NAMALWA (cell line): ENCODE measurements around the gene INPP5D.
A peak's percentile ranks its signal among the peaks of the same experiment; 100 is the strongest.
"Not testable (repeated sequence)": the region's sequence is repeated elsewhere in the genome, so short reads cannot be mapped to it uniquely, and the experiment has no call there.

Source experiments
- DNase-seq: peaks from one replicate; pipeline ENCODE4 v3.0.0-alpha.2; 2015; ENCODE audit warnings: low spot score

INPP5D gene

DNA sequence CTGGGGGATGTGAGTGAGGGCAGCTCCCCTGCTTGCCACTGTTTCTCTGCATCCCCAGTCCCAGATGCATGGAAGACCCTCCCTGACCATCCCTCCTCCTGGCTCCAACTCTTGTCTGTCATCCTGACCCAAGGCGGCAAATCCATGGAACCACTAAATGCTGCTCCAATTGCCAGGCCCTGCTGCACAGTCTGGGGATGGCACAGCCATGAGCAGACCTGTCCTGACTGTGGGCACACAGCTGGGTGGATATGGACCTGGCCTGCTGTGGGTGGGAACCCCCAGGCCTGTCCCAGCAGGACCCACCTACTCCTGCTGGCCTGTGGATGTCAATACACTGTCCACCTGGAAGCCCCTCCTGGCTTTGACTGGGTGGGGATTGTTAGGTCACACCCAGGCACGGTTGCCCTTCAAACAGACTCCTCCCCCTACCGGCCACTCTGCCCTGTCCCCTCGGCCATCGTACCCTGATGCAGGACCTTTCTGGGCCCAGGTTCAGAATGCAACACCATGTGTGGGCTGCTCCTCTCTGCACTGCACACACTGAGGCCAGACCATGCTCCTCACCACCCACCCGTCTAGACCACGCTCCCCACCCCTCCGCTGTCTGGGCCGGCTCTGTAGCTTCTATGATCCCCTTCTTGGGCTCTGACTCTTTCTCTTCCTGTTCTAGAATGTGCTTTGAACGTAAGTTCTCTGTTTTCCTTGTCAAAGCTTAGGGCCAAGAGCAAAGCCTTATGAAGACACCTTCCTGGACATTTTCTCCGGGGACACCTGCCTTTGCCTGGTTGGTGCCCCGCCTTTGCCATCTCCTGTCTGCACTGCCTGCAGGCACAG lies 57.9 kb downstream of the INPP5D start:
- no peak for DNase-seq

DNA sequence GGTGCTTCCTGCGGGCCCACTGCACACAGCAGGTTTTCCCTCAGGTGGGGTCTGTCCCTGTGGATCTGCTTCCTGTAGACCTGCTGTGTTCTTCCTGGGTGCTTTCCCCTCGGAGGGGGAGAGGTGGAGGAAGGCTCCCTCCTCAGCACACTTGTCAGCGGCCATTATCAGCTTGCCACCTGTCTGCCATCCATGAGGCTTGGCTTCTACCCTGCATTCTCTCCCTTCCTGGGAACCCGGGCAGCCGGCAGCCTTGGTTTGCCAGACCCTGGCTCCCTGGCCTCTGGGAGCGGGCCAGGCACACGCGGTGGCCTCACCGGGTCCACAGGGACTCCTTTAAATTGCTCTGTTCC lies 58.5 kb downstream of the INPP5D start:
- DNase-seq = no peak

DNA sequence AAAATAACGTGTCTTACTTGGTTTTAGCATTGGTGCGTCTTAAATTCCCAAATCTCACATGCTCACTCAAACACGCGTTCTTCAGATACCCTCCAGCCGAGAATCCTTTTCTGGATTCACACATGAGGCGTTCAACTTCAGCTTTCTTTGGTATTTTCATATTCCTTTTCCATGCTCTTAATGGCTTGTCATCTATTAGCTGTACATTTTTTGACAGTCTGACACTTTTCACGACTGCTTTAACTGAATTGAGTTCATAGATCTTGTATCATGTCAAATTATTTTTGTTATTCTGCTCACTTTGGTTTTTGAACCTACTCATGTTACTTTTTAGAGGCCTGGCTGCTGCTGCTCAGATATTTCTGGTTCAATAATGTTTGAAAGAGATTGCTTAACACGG lies 59.0 kb downstream of the INPP5D start:
- DNase-seq = no peak

DNA sequence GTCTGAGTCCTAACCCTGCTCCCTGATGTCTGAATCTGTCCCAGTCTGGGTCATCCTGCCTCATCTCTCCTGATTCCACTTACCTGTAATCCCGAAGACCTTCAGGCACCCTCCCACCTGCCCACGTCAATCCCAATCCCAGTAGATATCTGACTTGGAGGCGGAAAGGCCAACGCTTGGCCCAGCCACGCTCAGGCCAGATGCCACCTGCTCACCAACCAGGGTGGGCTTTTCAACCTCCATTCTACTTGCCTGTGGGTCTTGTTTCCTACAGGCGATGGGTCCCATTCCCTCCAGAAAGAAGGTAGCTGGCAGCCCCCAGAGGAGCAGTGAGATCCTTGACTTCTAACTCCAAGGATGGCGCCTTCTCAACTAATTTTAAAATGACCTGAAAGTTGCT lies 59.7 kb downstream of the INPP5D start:
- DNase-seq = no peak

DNA sequence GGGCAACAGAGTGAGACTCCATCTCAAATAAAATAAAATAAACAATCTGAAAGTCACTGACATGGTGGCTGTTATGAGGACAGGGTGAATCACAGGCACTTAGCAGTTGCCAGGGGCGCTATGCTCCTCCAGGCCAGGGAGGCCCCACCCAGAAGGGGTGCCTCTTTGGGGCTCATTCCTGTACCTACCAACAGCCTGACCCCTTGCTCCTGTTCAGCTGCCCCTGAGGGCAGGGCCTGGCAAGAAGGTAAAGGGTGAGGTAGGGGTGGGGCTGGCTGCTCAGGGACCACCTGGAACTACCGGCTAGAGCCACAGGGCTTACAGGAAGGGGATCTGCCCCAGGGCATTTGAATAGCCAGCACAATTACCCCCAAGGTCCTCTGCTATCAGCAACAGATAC lies 60.3 kb downstream of the INPP5D start:
- DNase-seq = no peak

DNA sequence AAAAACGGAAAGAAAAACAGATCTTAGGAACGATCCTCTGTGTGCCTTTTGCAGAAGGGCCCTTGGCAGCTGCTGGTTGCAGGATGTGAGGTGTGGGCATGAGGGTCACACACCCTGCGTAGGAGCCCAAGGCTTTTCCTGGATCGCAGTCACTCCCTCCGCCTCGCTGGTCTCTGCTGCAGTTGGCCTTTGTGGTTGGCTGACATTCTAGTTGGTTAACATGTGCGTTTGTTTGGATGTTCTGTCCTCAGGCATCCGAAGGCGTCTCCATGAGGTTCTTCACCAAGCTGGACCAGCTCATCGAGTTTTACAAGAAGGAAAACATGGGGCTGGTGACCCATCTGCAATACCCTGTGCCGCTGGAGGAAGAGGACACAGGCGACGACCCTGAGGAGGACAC lies 61.7 kb downstream of the INPP5D start:
- DNase-seq = no peak

DNA sequence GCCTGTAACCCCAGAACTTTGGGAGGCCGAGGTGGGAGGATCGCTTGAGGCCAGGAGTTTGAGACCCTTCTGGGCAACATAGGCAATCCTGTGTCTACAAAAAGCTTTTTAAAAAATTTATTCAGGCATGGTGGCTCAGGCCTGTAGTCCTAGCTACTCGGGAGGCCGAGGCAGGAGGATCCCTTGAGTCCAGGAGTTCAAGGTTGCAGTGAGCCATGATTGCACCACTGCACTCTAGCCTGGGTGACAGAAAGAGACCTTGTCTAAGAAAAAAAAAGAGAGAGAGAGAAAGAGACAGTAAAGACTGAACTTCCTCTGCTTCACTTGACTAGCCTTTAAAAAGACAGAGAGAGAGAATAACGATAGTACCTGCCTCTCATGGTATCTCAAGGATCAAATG lies 62.4 kb downstream of the INPP5D start:
- no peak for DNase-seq

DNA sequence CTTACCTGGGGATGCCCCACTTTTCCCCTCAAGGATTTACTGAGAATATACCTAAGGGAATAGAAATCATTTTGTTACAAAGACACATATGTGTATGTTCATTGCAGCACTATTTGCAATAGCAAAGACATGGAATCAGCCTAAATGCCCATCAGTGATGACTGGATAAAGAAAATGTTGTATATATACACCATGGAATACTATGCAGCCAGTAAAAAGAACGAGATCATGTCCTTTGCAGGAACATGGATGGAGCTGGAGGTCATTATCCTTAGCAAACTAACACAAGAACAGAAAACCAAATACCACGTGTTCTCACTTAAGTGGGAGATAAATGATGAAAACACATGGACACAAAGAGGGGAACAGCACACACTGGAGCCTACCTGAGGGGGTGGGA lies 63.4 kb downstream of the INPP5D start:
- not testable (repeated sequence) for DNase-seq

DNA sequence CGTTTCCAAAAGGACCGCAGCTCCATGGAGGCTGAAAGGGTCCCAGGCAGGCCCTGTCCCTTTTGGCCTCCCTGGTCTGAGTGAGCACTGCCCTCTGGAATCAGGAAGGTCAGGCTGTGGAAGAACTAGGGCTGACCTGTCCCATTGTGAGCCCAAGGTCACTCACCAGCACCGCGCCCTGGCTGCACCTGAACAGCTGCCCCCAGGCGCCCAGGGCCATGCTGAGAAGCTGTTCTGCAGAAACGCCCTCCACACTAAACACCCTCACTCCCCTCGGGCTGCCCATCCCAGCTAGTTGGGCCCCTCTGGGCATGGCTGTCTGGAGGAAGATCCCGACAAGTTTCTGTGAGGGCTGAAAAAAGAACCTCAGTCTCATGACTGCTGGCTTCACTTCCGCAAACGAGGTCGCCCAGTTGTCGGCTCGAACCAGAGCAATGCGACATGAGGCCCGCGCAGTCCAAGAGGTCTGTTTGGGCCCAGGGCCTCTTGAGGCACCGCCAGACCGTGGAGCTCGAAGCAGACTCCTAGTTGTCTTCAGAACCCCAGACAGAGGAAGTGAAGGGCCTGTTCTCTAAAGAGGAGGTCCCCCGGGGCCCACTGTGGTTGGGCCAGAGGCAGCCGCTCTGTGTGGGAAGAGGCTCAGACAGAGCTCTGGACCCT lies 64.4 kb downstream of the INPP5D start:
- peak; percentile 81 for DNase-seq

DNA sequence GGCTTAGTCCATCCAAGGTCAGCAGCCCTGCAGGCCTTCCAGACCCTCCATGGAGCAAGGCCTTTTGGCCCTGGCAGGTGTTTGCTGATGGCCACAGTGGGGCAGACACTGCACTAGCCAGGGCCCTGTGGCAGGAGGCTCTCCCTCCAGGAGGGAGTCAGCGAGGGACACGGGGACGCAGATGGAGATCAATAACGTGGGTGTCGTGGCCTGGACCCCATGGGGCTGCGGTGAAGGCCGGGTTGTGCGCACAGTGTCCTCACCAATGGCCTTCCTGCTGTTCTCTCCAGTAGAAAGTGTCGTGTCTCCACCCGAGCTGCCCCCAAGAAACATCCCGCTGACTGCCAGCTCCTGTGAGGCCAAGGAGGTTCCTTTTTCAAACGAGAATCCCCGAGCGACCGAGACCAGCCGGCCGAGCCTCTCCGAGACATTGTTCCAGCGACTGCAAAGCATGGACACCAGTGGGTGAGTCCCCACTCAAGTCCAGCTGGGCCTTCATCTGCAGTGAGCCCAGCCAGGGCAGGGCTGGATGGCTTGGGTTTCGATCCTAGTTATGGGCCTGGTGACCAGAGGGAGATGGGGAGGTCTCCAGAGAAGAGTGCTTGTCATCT lies 65.4 kb downstream of the INPP5D start:
- DNase-seq = no peak

DNA sequence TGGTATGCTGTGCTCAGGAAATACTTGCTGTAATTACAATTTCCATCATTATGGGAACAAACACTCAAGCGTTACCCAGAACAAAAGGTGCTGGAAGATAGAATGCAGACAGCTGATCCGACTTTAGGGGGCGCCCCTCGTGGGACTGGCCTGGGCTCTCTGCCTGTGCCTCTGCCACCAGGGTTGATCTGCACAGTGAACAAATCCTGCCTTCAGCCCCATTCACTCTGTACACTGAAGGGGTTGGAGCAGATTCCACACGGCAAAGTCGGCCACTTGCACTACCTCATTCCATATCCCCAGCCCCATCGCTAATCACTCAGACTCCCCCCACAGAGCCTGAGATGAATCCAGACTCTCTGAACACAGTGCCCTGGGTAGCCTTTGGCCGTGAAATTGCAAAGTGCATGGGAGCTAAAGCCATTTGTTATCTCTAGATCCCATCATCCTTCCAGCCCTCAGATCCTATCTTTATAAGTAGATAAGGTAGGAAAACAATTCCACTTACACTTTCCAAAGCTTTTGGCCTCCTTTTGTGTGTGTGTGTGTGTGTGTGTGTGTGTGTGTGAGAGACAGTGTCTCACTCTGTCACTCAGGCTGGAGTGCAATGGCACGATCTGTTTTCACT lies 69.3 kb downstream of the INPP5D start:
- no peak for DNase-seq

DNA sequence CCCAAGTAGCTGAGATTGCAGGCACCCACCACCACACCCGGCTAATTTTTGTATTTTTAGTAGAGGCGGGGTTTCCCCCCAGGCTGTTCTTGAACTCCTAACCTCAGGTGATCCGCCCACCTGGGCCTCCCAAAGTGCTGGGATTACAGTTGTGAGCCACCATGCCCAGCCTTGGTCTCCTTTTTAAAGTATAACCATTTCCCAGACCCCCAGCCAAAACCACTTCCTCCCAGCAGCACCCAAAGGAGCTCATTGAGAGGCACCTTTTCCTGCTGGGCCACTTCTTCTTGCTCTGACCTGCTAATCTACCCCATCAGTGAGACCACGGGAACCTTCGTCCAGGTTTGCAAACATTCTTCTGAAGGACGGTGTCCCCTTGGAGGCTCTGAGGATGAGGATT lies 69.9 kb downstream of the INPP5D start:
- no peak for DNase-seq

DNA sequence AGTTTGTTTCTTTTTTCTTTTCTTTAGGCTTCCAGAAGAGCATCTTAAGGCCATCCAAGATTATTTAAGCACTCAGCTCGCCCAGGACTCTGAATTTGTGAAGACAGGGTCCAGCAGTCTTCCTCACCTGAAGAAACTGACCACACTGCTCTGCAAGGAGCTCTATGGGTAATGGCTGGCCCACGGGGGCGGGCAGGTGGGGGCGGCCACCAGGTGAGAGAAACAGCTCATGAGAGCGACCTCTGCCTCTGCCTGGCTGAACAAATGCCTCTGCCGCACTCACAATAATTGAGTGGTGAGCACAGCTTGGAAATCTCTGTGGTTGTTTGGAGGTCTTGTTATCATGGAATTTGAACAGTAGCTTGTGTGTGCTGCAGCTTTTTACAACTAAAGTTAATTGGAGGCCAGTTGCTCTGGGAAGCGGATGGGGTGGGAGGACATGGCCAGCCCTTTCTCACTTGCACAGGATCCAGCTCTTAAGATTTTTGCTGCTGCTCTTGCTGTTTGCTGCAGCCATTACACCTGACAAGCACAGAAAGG lies 70.4 kb downstream of the INPP5D start:
- DNase-seq = no peak

DNA sequence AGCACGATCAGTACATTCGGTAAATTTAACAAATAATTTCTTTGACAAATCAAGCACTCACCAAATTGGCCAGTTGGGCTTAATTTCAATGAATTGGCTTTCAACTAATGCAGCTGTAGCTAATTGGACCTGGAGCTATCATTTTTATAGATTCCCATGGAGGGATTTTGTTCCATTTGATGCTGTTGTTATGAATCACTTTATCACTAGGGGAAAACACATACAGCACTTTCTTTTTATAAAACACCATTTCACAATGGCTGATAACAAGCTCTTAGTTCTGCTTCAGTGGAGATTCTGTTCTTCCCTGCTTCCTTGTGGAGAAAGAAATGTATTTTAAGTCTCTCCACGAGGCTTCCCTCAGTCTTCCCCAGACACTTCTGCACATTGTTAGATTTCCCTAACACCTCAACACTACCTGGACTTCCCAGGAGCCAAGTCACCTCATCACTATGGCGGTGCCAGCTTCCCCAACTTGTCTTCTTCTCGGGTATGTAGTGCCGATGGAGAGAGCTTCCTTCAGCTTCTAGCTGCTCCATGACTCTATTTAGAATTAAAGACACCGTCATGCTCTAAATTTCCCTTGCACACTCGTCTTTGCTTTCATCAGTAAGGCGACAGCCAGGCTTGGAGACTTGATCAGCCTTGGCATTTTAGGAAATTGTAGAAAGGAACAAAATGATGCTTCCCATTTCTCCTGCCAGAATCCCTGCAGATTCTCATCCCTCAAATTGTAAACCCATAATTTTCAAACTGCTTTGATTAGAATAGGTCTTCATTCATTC lies 72.0 kb downstream of the INPP5D start:
- no peak for DNase-seq

DNA sequence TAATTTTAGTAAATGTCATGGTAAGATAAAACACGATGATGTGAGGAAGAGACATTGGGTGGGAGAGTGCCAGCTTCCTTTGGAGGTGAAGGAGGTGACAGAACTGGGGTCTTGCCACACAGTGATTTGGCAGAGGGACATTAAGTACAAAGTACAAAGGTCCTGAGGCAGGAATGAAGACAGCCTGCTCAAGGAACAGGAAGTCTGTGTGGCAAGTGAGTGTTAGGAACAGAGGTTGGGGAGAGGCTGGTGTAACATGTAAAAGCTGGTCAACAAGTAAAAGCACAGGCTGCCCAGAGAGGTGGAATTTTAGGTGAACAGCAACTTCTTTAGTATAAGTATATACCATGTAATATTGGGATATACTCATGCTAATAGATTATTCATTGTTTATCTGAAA lies 73.1 kb downstream of the INPP5D start:
- DNase-seq = no peak

DNA sequence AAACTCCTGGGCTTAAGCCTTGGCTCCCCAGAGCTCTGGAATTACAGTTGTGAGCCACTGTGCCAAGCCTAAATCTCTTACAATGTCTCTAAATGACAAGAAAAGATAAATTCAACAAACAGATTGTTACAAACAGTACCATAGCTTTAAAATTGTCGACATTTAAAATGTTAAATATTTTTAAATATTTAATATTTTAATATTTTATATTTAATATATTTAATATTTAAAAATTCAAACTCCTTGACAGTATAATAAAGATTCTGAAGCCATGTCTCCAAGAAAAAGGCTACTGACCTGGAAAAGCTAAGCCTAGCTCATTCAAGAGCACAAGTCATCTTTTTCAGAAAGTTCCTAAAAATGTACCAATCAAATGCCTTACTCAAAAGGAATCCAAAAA lies 75.3 kb downstream of the INPP5D start:
- DNase-seq = no peak

DNA sequence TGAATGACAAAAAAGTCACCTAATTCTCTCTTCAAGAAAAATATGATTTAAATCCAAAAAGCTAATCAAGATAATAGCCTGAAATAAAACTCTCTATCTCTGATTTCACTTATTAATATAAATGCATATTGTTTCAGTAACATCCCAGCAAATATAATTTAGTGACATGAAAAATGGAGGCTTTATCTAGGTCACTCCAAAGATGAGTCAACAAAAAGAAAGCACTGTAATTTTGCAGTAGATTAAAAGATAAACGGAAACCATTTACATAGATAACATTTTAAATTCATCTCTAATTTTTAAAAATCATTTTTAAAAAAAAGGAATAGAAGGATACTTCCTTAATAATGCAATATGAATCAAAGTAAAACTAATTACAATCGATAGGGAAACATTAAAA lies 76.9 kb downstream of the INPP5D start:
- no peak for DNase-seq

DNA sequence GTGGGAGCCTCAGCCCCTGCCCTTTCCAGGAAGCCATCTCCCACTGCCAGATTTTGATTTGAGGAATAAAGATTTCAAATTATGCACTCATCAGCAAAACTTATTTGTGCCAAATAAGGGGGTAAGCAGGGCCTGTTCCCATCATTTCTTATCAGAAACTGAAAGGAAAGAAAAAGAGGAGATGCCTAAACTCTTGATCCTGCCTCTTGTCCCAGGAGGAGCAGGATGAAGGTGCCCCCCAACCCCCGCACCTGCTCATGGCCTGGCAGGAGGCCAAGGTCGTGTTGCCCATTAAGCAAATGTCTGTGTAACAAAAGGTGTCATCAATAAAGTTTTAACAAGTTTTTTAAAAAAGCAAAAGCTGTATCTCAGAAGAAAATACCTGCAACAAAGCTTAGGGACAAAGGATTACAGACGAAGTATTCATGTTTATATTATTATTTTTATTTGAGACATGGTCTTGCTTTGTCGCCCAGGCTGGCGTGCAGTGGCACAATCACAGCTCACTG lies 80.0 kb downstream of the INPP5D start:
- DNase-seq = no peak

DNA sequence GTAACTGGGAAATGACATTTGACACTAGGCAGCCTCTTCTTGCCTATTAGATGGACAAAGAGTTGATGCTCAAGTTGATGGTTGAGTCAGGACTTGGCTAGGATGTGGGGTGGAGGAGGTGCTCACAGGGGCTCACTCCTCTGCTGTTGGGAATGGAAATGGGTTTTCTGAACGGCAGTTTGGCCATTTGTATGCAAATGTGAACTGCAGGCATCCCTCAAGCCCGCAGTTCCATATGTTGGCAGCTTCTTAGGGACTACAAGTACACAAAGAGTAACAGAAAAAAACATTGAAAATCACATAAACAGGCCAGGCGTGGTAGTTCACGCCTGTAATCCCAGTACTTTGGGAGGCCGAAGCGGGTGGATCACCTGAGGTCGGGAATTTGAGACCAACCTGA lies 80.8 kb downstream of the INPP5D start:
- no peak for DNase-seq

DNA sequence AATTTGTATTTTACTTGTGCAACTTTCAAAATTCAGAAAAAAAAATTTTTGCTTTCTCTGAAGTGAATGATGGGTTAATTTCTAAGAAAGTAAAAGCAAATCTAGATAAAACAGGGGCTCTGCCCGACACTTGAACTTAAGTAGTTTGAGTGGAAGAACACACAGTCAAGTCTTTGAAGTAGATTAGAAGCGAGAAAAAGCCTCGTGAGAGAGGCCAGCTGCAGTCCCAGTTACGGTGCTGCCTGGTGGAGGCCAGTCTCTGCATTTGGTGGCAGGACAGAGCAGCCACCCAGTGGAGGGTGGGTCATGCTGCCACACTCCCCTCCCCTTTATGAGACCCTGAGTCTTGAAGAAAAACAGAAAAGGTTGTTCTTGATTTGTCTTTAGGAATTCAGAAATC lies 81.8 kb downstream of the INPP5D start:
- no peak for DNase-seq

DNA sequence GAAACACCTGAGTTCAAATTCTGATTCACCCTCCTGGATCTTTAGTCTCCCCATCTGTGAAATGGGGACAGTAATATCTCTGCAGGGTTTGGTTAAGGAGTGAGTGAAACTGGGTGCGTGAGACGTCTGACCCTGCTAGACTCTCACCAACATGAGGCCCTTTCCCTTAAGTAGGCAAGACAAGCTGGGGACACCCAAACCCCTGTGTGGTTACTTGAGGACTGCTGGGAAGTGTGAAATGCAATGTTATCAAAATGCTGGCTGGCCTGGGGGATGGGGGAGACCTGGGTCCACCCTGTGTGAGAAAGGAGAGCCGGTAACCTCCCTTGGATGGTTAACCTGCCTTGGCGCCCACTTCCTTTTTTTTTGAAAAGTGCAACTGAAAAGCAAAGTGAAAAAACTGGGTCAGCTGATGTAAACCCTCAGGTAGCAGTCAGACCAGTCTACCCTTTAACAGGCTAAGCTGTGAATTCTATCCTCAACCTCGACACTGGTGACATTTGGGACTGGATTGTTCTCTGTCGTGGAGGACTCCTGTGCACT lies 82.3 kb downstream of the INPP5D start:
- DNase-seq = no peak
